Measurements from ENCODE around the gene TM4SF4.

TM4SF4 gene

DNA sequence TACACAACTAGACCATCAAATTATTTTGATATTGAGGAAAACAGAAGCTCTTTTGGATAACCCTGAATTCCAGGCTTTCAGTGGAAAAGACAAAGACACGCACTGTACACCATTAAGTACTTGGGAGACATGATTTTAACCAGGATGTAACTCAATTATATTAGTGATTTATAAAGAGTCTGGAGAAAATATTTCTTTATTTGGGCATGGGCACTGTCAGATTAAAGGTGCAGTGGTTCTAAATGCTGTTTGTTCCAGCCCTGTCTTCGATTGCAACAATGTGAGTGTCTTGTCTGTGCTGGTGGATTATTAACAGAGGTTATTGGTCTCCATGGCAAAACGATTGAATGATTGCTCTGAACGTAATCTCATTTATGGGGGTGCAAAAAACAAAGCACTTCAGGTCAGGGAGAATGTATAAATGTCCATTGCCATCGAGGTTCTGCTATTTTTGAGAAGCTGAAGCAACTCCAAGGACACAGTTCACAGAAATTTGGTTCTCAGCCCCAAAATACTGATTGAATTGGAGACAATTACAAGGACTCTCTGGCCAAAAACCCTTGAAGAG lies at the start of gene TM4SF4:
TSS of gene TM4SF4 (plus strand) at position 448 of the 568 bp plus-strand sequence. CDS start 181 bp downstream, outside the sequence.
- H3K9me3 ChIP-seq (ENCODE audit: control insufficient read depth, insufficient read depth, low read depth, low read length) = no peaks in the 10 kb centered on the region
- 0 out of 2 replicates have a peak, but pooled peaks cover 7% of the 10 kb centered on the region for H3K4me1 ChIP-seq (ENCODE audit: control insufficient read depth, insufficient read depth, low read length)
- no peak within 1 kb of the TSS for H3K9ac ChIP-seq (ENCODE audit: low read length)
- no peak within 1 kb of the TSS for H3K27ac ChIP-seq (ENCODE audit: low read depth, low read length)
- no peaks in the 10 kb centered on the region for H3K36me3 ChIP-seq (ENCODE audit: control insufficient read depth, insufficient read depth, low read length)
- H3K27me3 ChIP-seq (ENCODE audit: control insufficient read depth, insufficient read depth, low read length) = no peaks in the 10 kb centered on the region
- no peak within 1 kb of the TSS for H3K4me3 ChIP-seq (ENCODE audit: low read depth, low read length)

DNA sequence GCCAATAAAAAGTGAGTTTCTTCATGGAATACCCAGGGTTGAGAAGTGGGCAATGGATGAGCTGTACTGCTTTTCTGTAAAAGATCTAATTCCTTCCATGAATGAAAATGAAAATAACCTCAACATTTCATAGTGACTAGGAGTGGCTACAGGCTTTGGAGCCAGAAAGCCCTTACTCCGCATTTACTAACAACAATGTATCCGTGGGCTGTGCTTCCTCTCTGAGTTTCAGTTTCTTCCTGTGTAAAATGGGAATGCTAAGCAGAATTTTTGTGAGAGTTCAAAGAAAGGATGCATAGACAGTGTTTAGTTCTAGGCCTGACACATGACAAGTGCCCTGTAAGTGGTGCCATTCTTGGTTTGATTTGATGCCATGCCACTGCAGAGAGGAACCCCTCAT lies 49.6 kb upstream of the TM4SF4 start:
- Histone ChIP-seq H3K4me1 (ENCODE audit: control insufficient read depth, insufficient read depth, low read length) (no peaks in the 10 kb centered on the region), H3K4me3 (ENCODE audit: low read depth, low read length) (no peak overlapping the region), H3K27me3 (ENCODE audit: control insufficient read depth, insufficient read depth, low read length) (no peaks in the 10 kb centered on the region), H3K27ac (ENCODE audit: low read depth, low read length) (no peak overlapping the region), H3K9me3 (ENCODE audit: control insufficient read depth, insufficient read depth, low read depth, low read length) (no peaks in the 10 kb centered on the region), H3K9ac (ENCODE audit: low read length) (no peak overlapping the region), H3K36me3 (ENCODE audit: control insufficient read depth, insufficient read depth, low read length) (no peaks in the 10 kb centered on the region)

DNA sequence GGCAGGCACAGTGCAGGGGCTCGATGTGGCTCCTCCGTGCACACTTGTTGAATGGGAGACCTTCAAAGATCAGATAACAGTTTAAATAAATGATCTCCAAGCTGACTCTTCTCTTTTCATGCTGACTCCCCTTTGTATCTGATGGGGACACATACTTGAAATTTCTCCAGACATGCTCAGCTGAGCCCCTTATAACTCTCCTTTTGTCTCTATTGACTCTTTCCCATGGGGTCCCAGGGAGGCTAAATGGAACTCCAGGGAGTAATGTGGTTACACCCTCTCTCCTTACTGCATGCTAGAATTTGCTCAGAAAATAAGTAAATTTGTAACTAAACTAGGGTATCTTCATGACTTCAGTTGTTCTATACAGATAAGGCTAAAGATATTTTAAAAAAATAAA lies 48.2 kb upstream of the TM4SF4 start:
- Histone ChIP-seq H3K4me1 (ENCODE audit: control insufficient read depth, insufficient read depth, low read length) (no peaks in the 10 kb centered on the region), H3K27me3 (ENCODE audit: control insufficient read depth, insufficient read depth, low read length) (no peaks in the 10 kb centered on the region), H3K9ac (ENCODE audit: low read length) (no peak overlapping the region), H3K36me3 (ENCODE audit: control insufficient read depth, insufficient read depth, low read length) (no peaks in the 10 kb centered on the region), H3K27ac (ENCODE audit: low read depth, low read length) (no peak overlapping the region), H3K9me3 (ENCODE audit: control insufficient read depth, insufficient read depth, low read depth, low read length) (no peaks in the 10 kb centered on the region), H3K4me3 (ENCODE audit: low read depth, low read length) (no peak overlapping the region)

DNA sequence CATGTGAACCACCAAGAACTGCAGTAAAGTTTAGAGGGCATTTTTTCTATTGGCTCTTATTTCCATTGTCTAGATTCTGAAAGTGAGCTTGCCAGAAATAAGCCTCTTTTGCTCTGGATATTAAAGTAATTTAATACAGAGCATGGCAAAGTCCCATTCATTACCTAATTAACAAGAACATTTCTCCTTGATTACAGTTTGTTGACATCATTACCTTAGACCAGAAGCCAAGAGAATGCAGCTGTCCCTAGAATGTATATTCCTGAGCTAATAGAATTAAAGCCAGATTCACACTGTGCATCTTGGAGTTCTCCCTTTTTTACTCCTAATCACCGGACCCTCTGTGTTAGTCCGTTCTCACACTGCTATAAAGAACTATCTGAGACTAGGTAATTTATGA lies 46.4 kb upstream of the TM4SF4 start:
- no peaks in the 10 kb centered on the region for H3K4me1 ChIP-seq (ENCODE audit: control insufficient read depth, insufficient read depth, low read length)
- no peaks in the 10 kb centered on the region for H3K9me3 ChIP-seq (ENCODE audit: control insufficient read depth, insufficient read depth, low read depth, low read length)
- H3K9ac ChIP-seq (ENCODE audit: low read length) = no peak overlapping the region

GRCh38 chr3:149430216-149430615 lies 44.3 kb upstream of the TM4SF4 start:
- Histone ChIP-seq H3K27me3 (ENCODE audit: control insufficient read depth, insufficient read depth, low read length) (no peaks in the 10 kb centered on the region), H3K4me1 (ENCODE audit: control insufficient read depth, insufficient read depth, low read length) (no peaks in the 10 kb centered on the region), H3K4me3 (ENCODE audit: low read depth, low read length) (no peak overlapping the region), H3K36me3 (ENCODE audit: control insufficient read depth, insufficient read depth, low read length) (no peaks in the 10 kb centered on the region), H3K9ac (ENCODE audit: low read length) (no peak overlapping the region), H3K9me3 (ENCODE audit: control insufficient read depth, insufficient read depth, low read depth, low read length) (no peaks in the 10 kb centered on the region), H3K27ac (ENCODE audit: low read depth, low read length) (no peak overlapping the region)

More for the DNA sequence above, 46.4 kb upstream of the TM4SF4 start:
- no peak overlapping the region for H3K4me3 ChIP-seq (ENCODE audit: low read depth, low read length)
- no peaks in the 10 kb centered on the region for H3K27me3 ChIP-seq (ENCODE audit: control insufficient read depth, insufficient read depth, low read length)
- no peak overlapping the region for H3K27ac ChIP-seq (ENCODE audit: low read depth, low read length)
- no peaks in the 10 kb centered on the region for H3K36me3 ChIP-seq (ENCODE audit: control insufficient read depth, insufficient read depth, low read length)

DNA sequence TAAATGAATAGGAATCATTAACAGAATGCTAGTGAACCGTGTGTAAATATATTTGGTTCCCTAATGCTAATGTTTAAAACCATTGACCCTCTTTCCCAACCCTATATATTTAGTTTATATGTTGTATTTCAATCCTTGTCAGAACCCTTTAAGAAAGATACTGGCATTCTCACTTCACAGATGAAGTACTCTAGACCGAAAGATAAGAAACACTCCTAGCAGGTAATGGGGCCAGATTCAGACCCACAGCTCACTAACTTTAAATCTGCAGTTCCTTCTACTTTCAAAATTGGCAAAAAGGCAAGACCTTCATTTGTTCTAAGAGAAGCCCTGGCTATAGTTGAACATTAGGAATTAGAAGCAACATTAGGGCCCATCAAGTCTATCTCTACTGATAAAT lies 42.3 kb upstream of the TM4SF4 start:
- Histone ChIP-seq H3K27ac (ENCODE audit: low read depth, low read length) (no peak overlapping the region), H3K36me3 (ENCODE audit: control insufficient read depth, insufficient read depth, low read length) (no peaks in the 10 kb centered on the region), H3K4me3 (ENCODE audit: low read depth, low read length) (no peak overlapping the region), H3K4me1 (ENCODE audit: control insufficient read depth, insufficient read depth, low read length) (no peaks in the 10 kb centered on the region), H3K9ac (ENCODE audit: low read length) (no peak overlapping the region), H3K27me3 (ENCODE audit: control insufficient read depth, insufficient read depth, low read length) (no peaks in the 10 kb centered on the region), H3K9me3 (ENCODE audit: control insufficient read depth, insufficient read depth, low read depth, low read length) (no peaks in the 10 kb centered on the region)

GRCh38 chr3:149435996-149436885 lies 38.3 kb upstream of the TM4SF4 start:
- no peaks in the 10 kb centered on the region for H3K27me3 ChIP-seq (ENCODE audit: control insufficient read depth, insufficient read depth, low read length)
- H3K36me3 ChIP-seq (ENCODE audit: control insufficient read depth, insufficient read depth, low read length) = no peaks in the 10 kb centered on the region
- no peak overlapping the region for H3K4me3 ChIP-seq (ENCODE audit: low read depth, low read length)
- no peak overlapping the region for H3K27ac ChIP-seq (ENCODE audit: low read depth, low read length)
- no peaks in the 10 kb centered on the region for H3K9me3 ChIP-seq (ENCODE audit: control insufficient read depth, insufficient read depth, low read depth, low read length)
- H3K4me1 ChIP-seq (ENCODE audit: control insufficient read depth, insufficient read depth, low read length) = no peaks in the 10 kb centered on the region; the same call in 1 of the 2 replicates
- H3K9ac ChIP-seq (ENCODE audit: low read length) = no peak overlapping the region

DNA sequence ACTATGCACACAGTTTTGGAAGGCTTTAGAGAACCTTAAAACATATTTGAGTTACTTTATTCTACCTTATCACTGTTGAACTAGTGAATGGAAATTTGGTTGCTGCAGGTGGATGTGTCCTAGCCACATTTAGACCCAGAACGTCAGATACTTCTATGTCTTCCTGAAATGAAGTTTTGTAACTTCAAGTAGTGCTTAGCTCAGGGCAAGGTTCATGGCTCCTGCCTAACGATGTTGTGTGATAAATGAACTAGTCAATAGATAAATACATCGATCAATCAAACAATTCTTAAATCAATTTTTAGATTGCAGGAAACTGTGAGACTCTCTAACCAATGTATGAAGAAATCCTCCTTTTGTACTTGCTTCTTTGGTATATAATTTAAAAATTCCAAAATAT lies 37.2 kb upstream of the TM4SF4 start:
- no peak overlapping the region for H3K27ac ChIP-seq (ENCODE audit: low read depth, low read length)
- H3K9ac ChIP-seq (ENCODE audit: low read length) = no peak overlapping the region
- no peak overlapping the region for H3K4me3 ChIP-seq (ENCODE audit: low read depth, low read length)
- no peaks in the 10 kb centered on the region; the same call in 1 of the 2 replicates for H3K4me1 ChIP-seq (ENCODE audit: control insufficient read depth, insufficient read depth, low read length)
- no peaks in the 10 kb centered on the region for H3K36me3 ChIP-seq (ENCODE audit: control insufficient read depth, insufficient read depth, low read length)
- no peaks in the 10 kb centered on the region for H3K27me3 ChIP-seq (ENCODE audit: control insufficient read depth, insufficient read depth, low read length)
- no peaks in the 10 kb centered on the region for H3K9me3 ChIP-seq (ENCODE audit: control insufficient read depth, insufficient read depth, low read depth, low read length)

DNA sequence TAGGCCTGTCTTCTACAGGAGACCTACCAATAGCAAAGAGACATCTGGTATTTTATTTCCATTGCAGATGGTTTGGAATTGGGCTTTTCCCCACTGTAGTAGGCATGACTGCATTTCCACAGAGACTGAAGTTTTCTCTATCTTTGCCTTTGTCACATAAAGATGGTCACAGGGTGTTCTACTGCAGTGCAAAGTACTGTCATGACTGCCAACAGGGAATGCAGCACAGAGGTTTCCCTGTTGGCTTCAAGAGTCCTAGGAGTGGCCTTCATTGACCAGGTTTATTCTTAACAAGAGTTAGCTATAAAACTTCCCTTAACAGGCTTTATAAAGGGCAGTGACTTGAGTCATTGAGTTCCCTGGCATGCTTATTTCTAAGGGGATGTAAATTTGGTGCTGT lies 36.8 kb upstream of the TM4SF4 start:
- H3K9ac ChIP-seq (ENCODE audit: low read length) = no peak overlapping the region
- H3K4me3 ChIP-seq (ENCODE audit: low read depth, low read length) = no peak overlapping the region
- H3K27me3 ChIP-seq (ENCODE audit: control insufficient read depth, insufficient read depth, low read length) = no peaks in the 10 kb centered on the region
- H3K27ac ChIP-seq (ENCODE audit: low read depth, low read length) = no peak overlapping the region
- H3K4me1 ChIP-seq (ENCODE audit: control insufficient read depth, insufficient read depth, low read length) = no peaks in the 10 kb centered on the region; the same call in 1 of the 2 replicates
- no peaks in the 10 kb centered on the region for H3K36me3 ChIP-seq (ENCODE audit: control insufficient read depth, insufficient read depth, low read length)
- H3K9me3 ChIP-seq (ENCODE audit: control insufficient read depth, insufficient read depth, low read depth, low read length) = no peaks in the 10 kb centered on the region

DNA sequence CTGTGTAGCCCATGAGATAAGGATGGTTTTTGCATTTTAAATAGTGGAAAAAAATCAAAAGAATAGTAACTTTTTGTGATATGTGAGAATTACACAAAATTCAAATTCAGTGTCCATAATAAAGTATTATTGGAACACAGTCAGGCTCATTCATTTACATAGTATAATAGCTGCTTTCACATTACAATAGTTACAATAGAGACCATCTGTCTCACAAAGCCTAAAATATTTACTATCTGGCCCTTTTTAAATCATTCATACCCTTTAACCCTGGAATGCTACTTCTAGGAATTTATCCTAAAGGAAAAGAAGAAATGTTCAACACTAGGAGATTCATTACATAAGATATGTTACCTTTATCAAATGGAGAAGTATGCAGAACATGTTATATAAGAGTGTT lies 35.5 kb upstream of the TM4SF4 start:
- H3K9ac ChIP-seq (ENCODE audit: low read length) = no peak overlapping the region
- no peak overlapping the region for H3K27ac ChIP-seq (ENCODE audit: low read depth, low read length)
- H3K27me3 ChIP-seq (ENCODE audit: control insufficient read depth, insufficient read depth, low read length) = no peaks in the 10 kb centered on the region
- no peaks in the 10 kb centered on the region; the same call in 1 of the 2 replicates for H3K4me1 ChIP-seq (ENCODE audit: control insufficient read depth, insufficient read depth, low read length)
- no peak overlapping the region for H3K4me3 ChIP-seq (ENCODE audit: low read depth, low read length)
- H3K9me3 ChIP-seq (ENCODE audit: control insufficient read depth, insufficient read depth, low read depth, low read length) = no peaks in the 10 kb centered on the region
- no peaks in the 10 kb centered on the region for H3K36me3 ChIP-seq (ENCODE audit: control insufficient read depth, insufficient read depth, low read length)

- H3K27ac ChIP-seq (ENCODE audit: low read depth, low read length) = no peak overlapping the region
- no peaks in the 10 kb centered on the region; the same call in 1 of the 2 replicates for H3K4me1 ChIP-seq (ENCODE audit: control insufficient read depth, insufficient read depth, low read length)
- H3K4me3 ChIP-seq (ENCODE audit: low read depth, low read length) = no peak overlapping the region
- no peaks in the 10 kb centered on the region for H3K27me3 ChIP-seq (ENCODE audit: control insufficient read depth, insufficient read depth, low read length)
- no peak overlapping the region for H3K9ac ChIP-seq (ENCODE audit: low read length)
- 0 out of 2 replicates have a peak, but pooled peaks cover 2% of the 10 kb centered on the region for H3K9me3 ChIP-seq (ENCODE audit: control insufficient read depth, insufficient read depth, low read depth, low read length)
- no peaks in the 10 kb centered on the region for H3K36me3 ChIP-seq (ENCODE audit: control insufficient read depth, insufficient read depth, low read length)
Measured at GRCh38 chr3:149441642-149442041, 32.9 kb upstream of the TM4SF4 start.
